ENCODE results near the gene HOXC10.

- TF ChIP-seq, protein P1, sequence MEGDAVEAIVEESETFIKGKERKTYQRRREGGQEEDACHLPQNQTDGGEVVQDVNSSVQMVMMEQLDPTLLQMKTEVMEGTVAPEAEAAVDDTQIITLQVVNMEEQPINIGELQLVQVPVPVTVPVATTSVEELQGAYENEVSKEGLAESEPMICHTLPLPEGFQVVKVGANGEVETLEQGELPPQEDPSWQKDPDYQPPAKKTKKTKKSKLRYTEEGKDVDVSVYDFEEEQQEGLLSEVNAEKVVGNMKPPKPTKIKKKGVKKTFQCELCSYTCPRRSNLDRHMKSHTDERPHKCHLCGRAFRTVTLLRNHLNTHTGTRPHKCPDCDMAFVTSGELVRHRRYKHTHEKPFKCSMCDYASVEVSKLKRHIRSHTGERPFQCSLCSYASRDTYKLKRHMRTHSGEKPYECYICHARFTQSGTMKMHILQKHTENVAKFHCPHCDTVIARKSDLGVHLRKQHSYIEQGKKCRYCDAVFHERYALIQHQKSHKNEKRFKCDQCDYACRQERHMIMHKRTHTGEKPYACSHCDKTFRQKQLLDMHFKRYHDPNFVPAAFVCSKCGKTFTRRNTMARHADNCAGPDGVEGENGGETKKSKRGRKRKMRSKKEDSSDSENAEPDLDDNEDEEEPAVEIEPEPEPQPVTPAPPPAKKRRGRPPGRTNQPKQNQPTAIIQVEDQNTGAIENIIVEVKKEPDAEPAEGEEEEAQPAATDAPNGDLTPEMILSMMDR (IDR thresholded peaks at IDR 0.05; ENCODE audit: low read depth, low read length, poor library complexity, severe bottlenecking) = peak; percentile 94
- no peak for TF ChIP-seq EZH2phosphoT487 (IDR thresholded peaks at IDR 0.05; ENCODE audit: borderline replicate concordance, low read length)
Measured at GRCh38 chr12:54032627-54033100, 47.7 kb downstream of the HOXC10 start, which contains the start of gene HOXC5.

Measured in DOHH2 (cell line).